GM21619 (cell line): ENCODE measurements around the gene EML1.

Experiments used
- ATAC-seq: cut with Tn5 transposase; IDR thresholded peaks from one replicate; pipeline ENCODE4 v1.9.1; 2021; ENCODE audit not compliant: unreplicated experiment

The EML1 gene

DNA sequence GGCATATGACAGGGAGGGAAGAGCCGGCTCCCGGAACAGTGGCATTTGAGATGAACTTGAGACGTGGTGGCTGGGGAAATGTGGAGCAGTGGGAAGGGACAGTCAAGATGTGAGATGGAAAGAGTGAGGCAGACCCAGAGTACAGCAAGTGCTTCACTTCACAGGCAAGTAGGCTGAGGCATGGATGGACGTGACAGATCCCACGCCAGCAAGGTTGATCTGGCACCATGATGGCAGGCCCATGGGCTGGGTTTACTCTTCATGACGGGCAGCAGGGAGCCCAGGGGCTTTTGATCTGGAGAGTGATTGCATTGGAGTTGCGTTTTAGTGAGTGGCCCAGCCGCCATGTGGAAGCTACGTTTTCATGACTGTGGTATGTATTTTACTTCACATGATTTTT, 17.9 kb upstream of the EML1 start:
- no peak for ATAC-seq

DNA sequence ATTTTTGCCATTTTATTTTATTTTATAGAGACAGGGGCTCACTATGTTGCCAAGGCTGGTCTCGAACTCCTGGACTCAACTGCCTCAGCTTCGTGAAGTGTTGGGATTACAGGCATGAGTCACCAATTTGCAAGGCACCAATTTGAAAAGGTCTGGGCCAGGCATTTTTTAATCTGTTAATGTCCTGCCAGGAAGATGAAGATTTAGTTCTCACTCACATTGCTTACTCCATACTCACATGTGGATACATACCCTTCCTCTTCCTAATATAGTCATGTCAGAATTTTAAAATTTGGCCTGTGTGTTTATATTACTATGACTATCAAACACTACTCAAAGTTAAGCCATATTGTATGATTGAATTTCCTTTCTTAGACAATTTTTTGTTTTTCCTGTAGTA, 15.3 kb upstream of the EML1 start:
- no peak for ATAC-seq

DNA sequence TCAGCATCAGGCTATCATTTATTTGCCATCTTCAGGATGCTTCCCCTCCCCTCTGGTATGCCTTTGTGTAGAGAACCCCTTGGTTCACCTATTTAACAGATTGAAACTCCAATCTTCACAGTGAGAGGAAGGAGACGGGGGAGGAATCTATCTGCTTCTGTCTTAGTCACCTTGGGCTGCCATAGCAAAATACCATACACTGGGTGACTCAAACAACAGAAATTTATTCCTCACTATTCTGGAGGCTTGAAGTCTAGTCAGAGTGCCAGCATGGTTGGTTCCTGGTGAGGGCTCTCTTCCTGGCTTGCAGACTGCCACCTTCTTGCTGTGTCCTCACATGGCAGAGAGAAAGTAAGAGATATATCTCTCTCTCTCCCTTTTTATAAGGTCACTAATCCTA, 13.5 kb upstream of the EML1 start:
- no peak for ATAC-seq

DNA sequence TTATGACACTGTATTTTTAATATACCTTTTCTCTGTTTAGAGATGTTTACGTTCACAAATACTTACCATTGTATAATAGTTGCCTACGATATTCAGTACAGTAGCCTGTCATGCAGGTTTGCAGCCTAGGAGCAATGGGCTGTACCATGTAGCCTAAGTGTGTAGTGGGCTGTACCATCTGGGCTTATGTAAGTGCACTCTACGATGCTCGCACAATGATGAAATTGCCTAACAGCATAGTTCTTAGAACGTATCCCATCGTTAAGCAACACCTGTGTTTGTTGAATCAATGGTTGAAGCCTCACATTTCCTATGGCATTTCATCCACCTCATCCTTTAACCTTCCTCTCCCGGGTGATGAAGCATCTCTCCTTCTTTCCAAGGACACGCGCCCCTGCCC, 12.5 kb upstream of the EML1 start:
- no peak for ATAC-seq

DNA sequence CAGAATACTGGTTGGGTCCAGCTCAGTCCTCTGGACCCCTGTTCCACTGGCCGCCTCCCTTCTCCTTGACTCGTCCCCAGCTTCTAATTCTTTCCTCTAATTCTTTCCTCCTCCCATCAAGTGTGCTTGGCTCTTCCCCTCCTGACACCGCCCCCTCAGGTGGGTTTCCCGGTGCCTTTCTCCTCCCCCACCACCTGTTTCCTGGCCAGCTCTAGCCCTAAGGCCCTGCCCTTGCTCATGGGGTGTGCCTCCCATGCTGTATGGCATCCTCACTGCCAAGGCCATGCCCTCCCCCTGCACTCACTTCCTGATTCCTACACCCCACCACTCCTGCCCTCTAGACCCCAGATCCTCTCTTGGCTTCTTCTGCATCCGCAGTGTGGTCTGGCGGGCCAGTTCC, 12.1 kb upstream of the EML1 start:
- no peak for ATAC-seq

DNA sequence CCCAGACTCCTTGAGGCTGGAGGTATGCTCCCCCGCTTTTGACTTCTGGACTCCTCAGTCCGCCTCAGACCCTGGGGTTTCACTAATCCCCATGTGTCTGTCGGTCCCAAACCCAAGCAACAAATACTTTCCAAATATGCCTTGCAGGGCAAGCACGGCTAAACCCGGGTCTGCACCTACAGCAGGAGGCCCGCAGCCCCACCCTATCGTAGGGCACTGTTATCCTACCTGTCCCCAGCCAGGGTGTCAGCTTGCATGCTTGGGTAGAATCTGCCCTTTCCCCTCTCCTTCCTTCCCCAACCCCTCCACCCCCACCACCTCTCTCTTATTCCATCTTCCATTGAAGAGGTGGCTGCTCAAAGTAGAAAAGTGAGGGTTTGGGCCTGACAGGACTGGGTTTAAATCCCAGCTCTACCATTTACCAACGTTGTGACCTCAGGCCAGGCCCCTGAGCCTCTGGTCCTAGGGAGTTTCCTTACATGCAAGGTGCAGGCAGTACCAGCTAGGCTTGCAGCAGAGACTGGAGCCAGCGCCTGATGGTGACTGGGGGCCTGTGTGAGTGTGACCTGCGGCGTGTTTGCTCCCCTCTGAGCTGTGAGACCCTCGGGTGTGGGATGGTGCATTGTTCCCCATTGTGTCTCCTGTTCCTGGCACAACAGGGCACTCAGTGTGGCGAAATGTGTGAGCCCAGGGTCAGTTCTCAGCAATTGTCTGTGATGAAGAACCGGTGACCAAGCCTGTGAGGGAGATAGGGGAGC, 11.2 kb upstream of the EML1 start:
- no peak for ATAC-seq

DNA sequence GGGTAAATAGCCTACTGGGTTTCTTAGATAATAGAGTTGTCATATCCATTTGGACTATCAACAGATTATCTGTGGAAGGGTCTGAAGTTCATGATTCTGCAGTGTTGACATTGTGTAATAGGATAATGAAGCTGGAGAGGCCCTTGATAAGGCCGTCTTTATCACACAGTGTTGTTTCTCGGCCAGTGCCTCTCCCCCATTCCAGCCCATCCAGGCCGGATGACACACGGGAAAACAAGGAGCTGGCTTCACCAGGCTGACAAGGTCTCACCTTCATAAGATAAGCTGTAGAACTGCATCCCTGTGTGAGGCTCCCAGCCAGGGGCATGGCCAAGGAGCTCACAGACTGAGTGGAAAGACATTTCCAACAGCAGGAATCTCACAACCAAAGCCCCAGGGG, 8.7 kb upstream of the EML1 start:
- ATAC-seq = no peak

DNA sequence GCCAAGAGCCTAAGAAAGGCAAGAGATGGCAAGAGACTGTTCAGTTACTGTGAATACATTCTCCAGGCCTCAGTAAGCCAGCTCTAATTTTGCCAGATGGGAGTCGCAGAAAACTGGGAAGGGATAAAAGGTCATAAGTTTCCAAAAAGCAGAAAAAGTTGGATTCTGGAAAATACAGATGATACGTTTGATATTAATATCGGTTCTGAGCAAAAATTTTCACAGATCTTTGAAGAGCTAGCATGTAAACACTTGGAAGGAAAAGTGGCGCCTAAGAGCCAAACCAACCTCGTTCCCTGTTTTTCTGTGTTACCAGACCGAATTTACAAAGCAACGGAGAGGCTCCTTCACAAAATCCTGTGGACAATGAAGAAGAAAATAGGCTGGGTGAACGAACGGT, 7.8 kb upstream of the EML1 start:
- no peak for ATAC-seq

DNA sequence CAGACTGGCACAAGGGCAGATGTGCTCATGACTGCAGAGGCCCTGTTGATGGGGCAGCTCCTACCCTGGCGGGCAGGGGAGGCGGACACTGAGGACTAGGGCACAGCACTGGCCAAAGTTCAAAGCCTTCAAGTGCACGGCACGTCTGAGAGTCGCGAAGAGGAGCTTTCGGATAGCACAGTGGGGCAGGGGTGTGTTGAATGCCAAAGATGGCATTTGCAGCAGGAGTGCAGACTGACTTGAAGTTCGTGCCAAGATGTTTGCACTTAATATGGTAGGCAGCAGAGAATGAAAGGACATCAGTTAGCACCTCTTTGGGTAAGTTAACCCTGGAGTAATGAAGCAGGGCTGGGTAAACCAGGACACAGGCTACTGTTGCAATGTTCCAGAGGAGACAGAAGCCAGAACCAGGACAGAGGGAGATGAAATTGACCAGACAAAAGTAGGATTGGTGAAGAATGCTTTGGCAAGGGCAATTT, 6.7 kb upstream of the EML1 start:
- ATAC-seq = no peak

DNA sequence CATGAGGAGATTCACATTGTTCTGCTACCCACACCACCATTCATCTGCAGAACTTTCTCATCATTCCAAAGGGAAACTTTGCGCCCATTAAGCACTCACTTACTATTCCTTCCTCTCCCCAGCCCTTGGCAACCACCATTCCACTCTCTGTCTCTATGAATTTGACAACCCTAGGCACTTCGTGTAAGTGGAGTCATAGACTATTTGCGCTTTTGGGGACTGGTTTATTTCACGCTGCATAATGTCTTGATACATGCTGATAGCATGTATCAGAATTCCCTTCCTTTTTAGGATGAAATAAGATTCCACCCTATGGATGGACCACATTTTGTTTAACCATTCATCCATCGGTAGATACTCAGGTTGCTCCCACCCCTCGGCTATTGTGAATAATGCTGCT, 4.5 kb upstream of the EML1 start:
- no peak for ATAC-seq

DNA sequence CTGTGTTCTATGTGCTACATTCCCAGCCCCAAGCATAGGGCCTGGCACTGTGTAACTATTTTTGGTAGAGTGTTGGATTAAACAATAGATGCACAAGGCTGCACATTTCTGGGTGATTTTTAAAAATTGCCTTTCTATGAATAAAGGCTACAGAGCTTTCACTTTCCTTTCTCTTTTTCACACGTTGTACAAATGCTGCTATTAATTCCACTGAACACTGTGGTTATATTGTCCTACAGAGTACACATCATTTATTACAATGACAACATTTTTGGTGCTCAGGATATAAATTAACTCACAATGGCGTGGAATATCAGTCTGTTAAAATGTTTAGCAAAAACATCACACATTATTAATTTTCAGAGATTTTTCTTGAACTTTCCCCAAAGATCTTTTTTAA, 3.6 kb upstream of the EML1 start:
- ATAC-seq = no peak

DNA sequence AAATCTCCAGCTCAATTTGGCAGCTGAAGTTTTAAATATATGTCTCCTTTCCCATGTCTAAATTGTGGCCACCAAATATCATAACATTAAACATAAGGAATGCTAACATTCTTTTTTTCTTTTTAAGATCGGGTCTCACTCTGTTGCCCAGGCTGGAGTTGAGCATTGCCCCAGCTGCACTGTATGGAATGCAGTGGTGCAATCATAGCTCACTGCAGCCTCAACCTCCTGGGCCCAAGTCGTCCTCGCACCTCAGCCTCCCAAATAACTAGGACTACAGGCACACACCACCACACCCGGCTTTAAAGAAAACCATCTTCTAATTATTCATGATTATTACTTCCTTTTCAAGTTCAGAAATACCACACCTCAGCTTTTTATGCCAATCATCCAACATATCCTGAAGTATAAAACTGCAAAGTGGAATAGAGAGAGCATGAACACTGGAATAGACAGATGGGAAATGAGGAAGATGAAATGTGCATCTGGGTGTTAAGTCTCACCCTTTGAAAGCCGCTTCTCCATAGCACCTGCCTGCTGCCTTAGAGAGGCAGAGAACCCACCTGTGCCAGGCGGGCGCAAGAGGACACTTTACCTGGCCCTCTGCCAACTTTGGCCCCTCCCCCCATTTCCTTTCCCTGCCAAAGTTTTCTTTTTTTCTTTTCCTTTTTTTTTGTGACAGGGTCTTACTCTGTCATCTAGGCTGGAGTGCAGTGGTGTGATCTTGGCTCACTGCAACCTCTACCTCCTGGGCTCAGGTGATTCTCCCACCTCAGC, 2.8 kb upstream of the EML1 start:
- ATAC-seq = no peak

DNA sequence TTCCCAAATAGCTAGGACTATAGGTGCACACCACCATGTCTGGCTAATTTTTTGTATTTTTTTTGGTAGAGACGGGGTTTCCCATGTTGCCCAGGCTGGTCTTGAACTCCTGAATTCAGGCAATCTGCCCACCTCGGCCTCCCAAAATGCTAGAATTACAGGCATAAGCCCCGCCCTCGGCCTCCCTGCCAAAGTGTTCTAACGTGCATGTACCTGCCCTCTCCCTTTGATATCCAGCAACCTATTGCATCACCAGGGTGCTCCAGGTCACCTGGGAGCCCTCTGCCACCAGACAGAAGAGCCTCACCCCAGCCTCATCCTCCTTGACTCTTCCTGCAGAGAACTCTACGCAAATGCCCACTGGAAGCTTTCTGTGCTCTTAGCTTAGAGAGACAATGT, 2.2 kb upstream of the EML1 start:
- ATAC-seq = no peak

DNA sequence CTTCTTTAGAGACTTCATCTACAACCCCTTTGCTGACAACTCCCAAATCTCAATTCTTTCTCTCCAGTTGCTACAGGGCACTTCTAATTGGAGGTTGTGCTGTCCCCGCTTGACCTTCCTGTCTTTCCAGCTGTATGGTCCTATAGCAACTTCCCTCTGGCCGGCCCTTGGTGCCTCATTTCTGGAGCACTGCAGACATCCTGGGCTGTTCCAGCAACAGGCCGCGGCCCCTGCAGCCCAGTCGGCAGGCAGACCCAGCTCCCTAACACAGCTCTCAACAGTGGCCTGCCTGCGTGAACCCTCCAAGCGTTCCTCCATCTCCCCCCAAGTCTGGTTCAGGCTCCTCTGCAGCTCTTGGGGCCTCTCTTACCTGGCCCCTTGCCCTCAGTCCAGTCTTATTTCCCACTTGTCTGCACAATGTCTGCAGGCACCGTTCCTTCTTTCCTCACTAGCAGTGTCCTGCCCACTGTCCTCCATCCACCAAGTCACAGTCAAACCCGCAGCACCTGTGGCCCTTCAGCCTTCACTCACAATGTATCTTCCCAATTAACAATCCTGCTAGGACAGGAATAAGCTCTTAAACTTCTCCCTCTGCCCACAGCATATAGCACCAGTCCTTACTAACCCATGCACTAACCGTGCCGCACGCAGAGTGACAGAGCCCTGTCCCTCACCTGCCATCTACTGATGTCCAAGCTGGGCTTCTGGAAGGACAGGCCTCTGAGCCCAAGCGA, 1.6 kb upstream of the EML1 start:
- ATAC-seq = no peak

DNA sequence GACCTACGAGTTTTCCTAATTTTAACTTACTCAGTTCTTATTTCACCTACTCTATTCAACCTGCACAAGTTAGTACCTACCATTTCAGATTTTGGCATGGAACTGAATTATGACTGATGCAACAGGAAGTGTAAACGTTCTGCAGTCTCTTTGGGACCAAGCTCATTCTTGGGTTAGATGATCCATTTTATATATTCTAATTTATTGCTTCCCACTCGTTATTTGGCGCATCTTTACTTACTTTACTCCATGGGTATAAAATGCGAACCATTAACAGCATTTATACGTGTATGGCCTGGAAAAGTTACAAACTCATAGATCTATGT, 1.0 kb upstream of the EML1 start:
- no peak for ATAC-seq

DNA sequence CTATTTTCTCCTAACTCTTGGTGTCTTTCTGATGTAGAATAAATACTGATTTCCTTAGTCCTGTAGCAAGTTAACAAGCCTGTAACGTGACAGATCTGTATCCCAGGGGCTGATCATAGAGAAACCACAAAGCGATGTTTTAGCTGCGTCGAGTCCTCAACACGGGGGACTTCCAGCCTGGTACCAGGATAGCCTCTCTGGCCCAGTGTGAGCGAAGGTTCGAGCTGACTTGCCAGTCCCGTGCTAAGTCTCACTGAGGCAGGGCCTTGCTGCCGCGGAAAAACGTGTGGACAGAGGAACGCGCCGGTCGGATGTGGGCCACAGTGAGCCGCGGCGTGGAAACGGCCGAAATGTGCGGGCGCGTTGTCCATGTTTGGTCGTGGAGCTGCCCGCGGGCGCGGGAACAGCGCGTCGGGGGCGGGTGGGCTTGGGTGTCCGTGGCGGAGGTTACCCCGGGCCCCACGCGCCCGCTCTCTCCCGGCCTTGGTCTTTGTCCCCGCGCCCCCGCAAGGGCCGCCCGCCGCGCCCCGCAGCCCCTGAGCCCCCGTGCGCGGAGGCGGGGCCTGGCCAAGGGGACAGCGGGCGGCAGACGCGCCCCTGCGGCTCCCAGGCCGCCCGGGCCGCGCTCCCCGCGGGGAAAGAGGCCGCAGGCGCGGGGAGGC, 531 bp upstream of the EML1 start:
- ATAC-seq = no peak

DNA sequence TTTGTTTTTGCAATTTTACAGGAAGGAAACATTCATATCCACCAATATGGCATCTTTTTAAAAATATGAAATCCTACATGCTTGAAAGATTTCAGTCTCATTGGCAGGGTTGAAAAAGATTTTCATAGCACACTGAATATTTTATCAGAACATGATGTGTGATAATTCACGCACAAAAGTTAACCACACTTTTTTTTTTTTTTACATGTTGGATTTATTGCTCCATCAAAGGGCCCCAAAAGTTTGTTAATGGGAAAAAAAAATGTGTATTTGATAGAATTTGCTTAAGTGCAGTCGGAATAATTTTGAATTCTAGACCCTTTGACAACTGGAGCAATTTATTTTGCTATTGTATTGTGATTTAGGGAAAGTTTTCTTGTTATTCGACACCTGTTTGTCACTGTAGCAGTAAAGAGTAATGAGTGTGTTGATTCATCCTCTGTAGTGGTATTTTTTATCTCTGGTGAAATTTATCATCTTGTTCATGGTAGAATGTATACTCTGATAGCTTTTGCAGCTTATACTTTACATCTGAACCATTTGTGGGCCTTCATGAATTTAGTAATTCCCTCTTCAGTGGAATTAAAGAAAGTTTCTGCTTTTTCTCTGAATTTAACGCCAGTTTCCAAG, 1.1 kb downstream of the EML1 start:
- no peak for ATAC-seq

DNA sequence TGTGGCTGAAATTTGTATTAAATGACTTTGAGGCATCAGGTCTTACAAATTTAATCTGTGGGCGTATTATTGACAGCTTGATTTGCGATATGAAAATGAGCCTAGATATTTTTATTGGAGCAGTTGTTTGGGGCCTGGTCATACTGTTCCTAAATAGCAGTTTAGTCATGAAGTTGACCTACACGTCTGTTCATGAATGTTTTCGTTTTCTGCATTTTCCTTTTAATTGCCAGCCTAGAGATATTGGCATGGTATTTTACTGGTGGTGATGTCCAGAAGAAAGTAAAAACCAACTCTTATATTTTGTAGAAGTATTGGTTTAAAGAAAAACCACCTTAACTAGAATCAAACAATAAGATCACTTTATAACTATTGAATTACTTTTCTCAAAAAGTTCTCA, 1.8 kb downstream of the EML1 start:
- ATAC-seq = no peak

DNA sequence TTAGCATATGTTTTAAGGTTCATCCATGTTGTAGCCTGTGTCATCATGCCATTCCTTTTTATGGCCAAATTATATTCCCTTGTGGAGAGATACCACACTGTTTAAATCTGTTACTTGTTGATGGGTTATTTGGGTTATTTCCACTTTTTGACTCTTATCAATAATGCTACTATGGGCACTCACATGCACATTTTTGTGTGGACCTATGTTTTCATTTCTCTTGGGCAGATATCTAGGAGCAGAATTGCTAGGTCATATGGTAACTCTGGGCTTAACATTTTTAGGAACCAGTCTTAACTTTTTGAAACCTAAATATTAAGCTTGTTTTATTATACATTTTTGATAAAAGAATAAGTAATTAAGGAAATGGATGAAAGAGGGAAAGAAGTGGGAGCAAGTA, 4.0 kb downstream of the EML1 start:
- ATAC-seq = no peak

DNA sequence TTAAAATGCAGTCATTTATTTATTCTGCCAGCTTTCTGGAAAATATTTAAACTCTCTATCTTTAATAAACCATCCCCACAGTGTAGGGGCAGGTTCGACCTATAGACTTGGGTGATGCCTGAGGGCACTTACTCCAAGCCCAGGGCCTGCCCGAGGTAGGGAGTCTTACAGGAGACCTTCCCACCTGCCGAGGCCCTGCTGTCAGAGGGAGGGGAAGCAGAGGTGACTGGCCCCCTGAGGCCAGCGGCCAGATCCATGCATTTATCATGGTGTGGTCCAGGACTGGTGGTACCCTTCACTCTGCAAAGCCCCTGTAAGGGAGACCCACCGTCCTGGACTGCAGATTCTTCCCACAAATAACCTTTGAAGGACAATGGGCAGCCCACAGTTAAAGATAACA, 7.6 kb downstream of the EML1 start:
- ATAC-seq = no peak
